Activated naive CD4-positive, alpha-beta T cell treated with anti-CD3 and anti-CD28 coated beads for 36 hours (primary cell): Measurements from ENCODE around the gene GRIP2. TPM values are rescaled to one million over a fixed set of nuclear protein-coding genes. Genes with fewer than 3 reads are reported as not detected.
A peak's percentile ranks its signal among the peaks of the same experiment; 100 is the strongest.

ENCODE experiments used
- CTCF ChIA-PET: fragments of 350-600 bp; sonication (Branson Sonifier 250); formaldehyde crosslinking; loops from one replicate; lab custom pipeline; 2021; ENCODE audit warnings: antibody characterized with exemption; lab: Charles Lee
- DNase-seq: peaks from one replicate; pipeline ENCODE4 v3.0.0-alpha.2; 2020
- H3K27ac Mint-ChIP-seq: one replicate; pipeline ENCODE4 v1.8.0; 2021; ENCODE audit warnings: mild to moderate bottlenecking, mixed read lengths
- H3K27me3 Mint-ChIP-seq: one replicate; pipeline ENCODE4 v1.8.0; 2021; ENCODE audit warnings: low read depth, mixed read lengths
- H3K36me3 Mint-ChIP-seq: one replicate; pipeline ENCODE4 v1.8.0; 2021; ENCODE audit warnings: low read depth, mixed read lengths
- H3K4me1 Mint-ChIP-seq: one replicate; pipeline ENCODE4 v1.8.0; 2021; ENCODE audit warnings: low read depth, mixed read lengths
- H3K4me3 Mint-ChIP-seq: one replicate; pipeline ENCODE4 v1.8.0; 2021; ENCODE audit warnings: mild to moderate bottlenecking, moderate library complexity, mixed read lengths
- H3K9me3 Mint-ChIP-seq: one replicate; pipeline ENCODE4 v1.8.0; 2021; ENCODE audit warnings: mixed read lengths
- intact Hi-C: fragments of 100-400 bp; cut with micrococcal nuclease; formaldehyde crosslinking; loops from one replicate; pipeline ENCODE4 v1.15.1; 2023
- total RNA-seq, 2 experiments: library from RNA; stranded (reverse); gene quantifications; one replicate each; pipeline ENCODE4 v1.2.3, GENCODE V29; 2021

The GRIP2 gene
- total RNA-seq, 2 experiments from 2014 or later = not detected

DNA sequence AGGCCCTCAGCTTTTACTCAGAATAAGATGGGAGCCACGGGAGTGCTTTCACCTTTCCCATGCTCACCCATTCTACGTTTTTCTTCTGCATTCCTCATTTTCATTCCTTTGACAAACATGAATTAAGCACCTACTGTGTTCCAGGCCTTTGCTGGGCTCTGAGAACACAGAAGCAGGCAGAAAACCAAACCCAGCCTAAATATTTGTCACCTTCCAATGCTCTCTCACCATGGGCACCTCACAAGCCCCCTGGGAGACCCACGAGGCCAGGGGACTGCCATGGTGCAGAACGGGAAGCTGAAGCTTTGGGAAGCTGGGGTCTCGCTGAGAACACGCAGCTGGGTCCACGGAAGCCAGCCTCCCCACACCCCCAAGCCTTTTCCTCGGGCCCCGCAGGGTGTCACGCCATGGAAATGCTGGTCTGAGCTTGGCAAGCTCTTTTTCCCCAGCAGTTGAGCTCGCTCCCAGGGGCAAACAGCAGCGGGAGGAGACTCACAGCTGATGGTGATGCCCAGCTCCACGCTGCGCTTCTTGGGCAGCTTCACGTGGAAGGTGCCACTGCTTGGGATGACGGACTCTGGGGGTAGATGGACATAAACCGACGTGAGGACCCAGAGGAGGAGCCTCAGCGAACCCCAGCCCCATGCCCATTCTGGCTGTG is 27.7 kb downstream of the GRIP2 start:
- CTCF ChIA-PET = interaction anchor here (0.6 to 1.2 kb wide), 2 partner anchors 117 to 269 kb away, joined by 3 read pairs; no protein-coding TSS in a partner anchor
- no peaks in the 10 kb centered on the region for H3K36me3 Mint-ChIP-seq
- intact Hi-C loops = no loop called here
- H3K4me3 Mint-ChIP-seq = no peak overlapping the region
- no peak for DNase-seq
- peaks cover 5% of the 10 kb centered on the region for H3K4me1 Mint-ChIP-seq
- no peaks in the 10 kb centered on the region for H3K9me3 Mint-ChIP-seq
- H3K27ac Mint-ChIP-seq = no peak overlapping the region
- no peaks in the 10 kb centered on the region for H3K27me3 Mint-ChIP-seq

DNA sequence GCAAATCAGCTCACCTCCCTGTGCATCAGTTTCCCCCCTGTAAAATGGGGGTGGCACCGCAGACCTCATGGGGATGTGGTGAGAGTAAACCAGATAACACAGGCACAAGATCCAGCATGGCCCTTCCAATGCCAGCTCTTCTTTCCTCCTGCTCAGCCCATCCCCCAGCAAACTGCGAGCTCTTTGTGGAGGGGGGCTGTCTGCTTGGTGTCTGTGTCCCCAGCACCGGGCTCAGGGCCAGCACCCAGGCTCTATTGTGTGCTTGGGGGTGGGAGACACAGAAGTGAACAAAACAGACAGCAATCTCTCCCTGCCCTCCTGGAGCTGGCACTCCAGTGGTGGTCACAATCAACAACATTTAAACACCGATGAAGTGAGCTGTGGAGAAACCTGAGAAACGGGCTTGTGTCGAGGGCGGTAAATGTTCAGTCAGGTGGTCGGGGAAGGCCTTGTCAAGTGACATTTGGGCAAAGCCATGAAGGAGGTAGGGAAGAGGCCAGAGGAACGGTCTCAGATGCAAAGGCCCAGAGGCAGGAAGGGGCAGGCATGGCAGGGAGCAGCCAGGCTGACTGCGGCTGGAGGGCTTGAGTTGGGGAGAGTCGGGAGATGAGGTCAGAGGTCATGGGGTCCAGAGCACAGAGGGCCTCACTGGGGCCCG is 28.4 kb downstream of the GRIP2 start:
- intact Hi-C loops = no loop called here
- Mint-ChIP-seq H3K4me1 (peaks cover 5% of the 10 kb centered on the region), H3K36me3 (no peaks in the 10 kb centered on the region), H3K9me3 (no peaks in the 10 kb centered on the region), H3K27me3 (no peaks in the 10 kb centered on the region), H3K27ac (no peak overlapping the region), H3K4me3 (no peak overlapping the region)
- CTCF ChIA-PET = interaction anchor here (0.6 to 1.2 kb wide), 2 partner anchors 117 to 268 kb away, joined by 3 read pairs; no protein-coding TSS in a partner anchor
- no peak for DNase-seq

DNA sequence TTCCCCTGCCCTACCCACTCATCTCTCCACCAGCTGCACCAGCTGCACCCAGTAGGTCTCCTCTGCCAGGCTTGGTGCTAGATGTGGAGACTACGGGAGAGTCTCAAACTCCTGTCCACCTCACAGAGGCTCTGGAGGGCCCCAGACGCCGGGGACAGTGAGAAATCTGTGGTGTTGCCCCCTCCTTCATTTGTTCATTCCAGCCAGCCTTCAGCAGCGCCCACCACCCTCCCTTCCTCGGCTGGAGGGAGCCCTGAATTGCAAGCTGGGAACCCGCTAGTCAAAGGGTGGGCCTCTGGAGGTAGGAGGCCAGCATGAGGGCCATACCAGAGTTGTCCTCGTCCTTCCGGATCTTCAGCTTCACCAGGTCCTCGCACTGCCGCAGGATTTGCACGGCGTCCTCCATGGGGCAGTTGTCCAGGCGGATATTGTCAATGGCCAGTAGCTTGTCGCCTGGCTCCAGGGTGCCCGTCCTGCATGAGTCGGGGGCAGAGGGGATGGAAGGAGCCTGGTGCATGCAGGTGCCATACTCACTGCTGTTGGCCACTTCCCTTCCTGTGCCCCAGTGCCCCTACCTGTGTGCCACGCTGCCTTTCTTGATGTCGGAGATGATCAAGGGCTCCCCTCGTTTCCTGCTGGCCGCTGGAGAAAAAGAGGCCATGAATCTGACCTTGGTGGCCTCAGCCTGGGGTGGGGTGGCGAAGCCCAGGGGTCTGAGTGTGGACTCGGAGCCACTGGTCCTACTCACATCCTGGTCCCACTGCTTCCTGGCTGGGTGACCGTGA is 29.1 kb downstream of the GRIP2 start:
- H3K4me1 Mint-ChIP-seq = peaks cover 5% of the 10 kb centered on the region
- intact Hi-C loops = no loop called here
- CTCF ChIA-PET = interaction anchor here (0.9 to 3.5 kb wide), 3 partner anchors 26 to 116 kb away, joined by 3 to 14 read pairs (median 3); no protein-coding TSS in a partner anchor
- no peak overlapping the region for H3K4me3 Mint-ChIP-seq
- no peak for DNase-seq
- no peaks in the 10 kb centered on the region for H3K9me3 Mint-ChIP-seq
- no peaks in the 10 kb centered on the region for H3K27me3 Mint-ChIP-seq
- H3K36me3 Mint-ChIP-seq = no peaks in the 10 kb centered on the region
- no peak overlapping the region for H3K27ac Mint-ChIP-seq

DNA sequence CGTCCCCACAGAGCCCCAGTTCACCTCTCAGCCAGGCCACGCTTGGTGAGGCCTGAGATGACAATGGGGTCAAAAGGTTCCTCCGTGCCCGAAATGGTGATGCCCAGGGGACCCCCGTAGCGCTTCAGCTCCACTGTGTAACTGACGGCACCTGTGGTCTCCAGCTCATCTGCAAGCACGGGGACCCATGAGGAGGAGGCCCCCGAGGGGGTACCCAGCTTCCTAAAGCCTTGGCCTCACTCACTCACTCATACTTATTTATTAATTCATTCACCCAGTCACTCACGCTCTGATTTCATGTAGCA is 30.4 kb downstream of the GRIP2 start:
- H3K4me1 Mint-ChIP-seq = peaks cover 5% of the 10 kb centered on the region
- intact Hi-C loops = loop anchor here (1.0 to 2.0 kb wide), 3 partner anchors 39 to 412 kb away; no protein-coding TSS in a partner anchor
- H3K27me3 Mint-ChIP-seq = no peaks in the 10 kb centered on the region
- no peaks in the 10 kb centered on the region for H3K36me3 Mint-ChIP-seq
- H3K9me3 Mint-ChIP-seq = no peaks in the 10 kb centered on the region
- H3K4me3 Mint-ChIP-seq = no peak overlapping the region
- CTCF ChIA-PET = interaction anchor here (0.7 to 3.5 kb wide), 9 partner anchors 8 to 607 kb away, joined by 3 to 14 read pairs (median 3); partner anchors contain the start of gene CCDC174
- no peak overlapping the region for H3K27ac Mint-ChIP-seq
- DNase-seq = no peak

DNA sequence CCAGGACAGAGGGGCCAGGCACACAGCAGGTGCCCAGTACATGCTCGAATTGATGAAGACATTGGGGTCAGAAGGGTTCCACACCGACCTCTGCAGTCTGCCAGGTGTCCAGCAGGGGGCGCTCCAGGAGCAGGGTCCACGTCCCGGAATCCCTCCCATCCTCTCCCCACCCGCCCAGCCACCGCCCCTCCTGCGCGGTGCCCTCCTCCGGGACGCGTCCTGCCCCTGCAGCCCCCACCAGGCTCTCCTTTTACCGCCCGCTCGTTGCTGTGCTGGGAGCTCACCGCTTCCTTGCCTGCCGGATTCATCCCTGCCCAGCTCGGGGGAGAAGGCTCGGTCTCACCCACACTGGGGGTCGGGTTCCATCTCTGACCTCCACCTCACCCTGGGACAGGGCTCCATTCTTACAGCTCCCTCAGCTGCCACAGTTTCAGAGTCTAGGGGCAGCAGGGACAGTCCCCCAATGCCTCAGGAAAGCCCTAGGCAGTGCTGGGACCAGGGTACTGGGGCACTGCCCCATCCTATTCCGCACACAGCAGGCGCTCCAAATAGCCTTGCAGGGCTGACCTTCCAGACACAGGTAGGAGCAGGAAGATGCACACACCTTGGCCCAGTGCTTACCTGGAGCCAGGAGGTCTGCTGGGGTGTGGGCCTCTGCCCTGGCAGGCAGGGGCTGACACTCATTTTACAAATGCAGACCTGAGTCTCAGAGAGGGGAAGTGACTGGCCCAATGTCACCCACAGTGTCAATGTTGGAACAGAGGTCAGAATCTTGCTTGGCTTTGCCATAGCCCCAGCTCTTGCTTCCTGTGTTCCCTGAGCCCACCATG is 31.0 kb downstream of the GRIP2 start:
- CTCF ChIA-PET = interaction anchor here (0.6 to 3.5 kb wide), 18 partner anchors 8 to 606 kb away, joined by 3 to 14 read pairs (median 3); partner anchors contain the start of genes CCDC174 and GRIP2
- no peaks in the 10 kb centered on the region for H3K36me3 Mint-ChIP-seq
- intact Hi-C loops = loop anchor here (1.0 to 2.0 kb wide), 3 partner anchors 39 to 412 kb away; no protein-coding TSS in a partner anchor
- DNase-seq = peak; percentile 82
- H3K27ac Mint-ChIP-seq = no peak overlapping the region
- no peaks in the 10 kb centered on the region for H3K27me3 Mint-ChIP-seq
- H3K4me3 Mint-ChIP-seq = no peak overlapping the region
- peaks cover 5% of the 10 kb centered on the region for H3K4me1 Mint-ChIP-seq
- no peaks in the 10 kb centered on the region for H3K9me3 Mint-ChIP-seq

DNA sequence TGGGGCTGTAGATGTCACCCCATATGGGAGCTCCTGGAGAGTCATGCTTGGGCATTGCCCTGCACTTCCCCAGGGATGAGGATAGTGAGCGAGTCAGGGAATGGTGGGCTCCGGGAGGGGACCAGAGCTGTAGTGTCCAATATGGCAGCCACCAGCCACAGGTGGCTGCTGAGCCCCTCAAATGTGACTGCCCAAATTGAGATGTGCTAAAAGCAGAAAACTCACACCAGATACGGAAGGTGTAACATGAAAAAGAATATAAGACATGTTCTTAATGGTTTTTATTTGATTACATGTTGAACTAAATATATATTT is 31.7 kb downstream of the GRIP2 start:
- no peak for DNase-seq
- intact Hi-C loops = loop anchor here (2.0 kb wide), 1 partner anchor 272 kb away; no protein-coding TSS in a partner anchor
- Mint-ChIP-seq H3K4me1 (peaks cover 5% of the 10 kb centered on the region), H3K9me3 (no peaks in the 10 kb centered on the region), H3K27me3 (no peaks in the 10 kb centered on the region), H3K36me3 (no peaks in the 10 kb centered on the region), H3K4me3 (no peak overlapping the region), H3K27ac (no peak overlapping the region)
- CTCF ChIA-PET = interaction anchor here (0.6 to 3.5 kb wide), 12 partner anchors 8 to 412 kb away, joined by 3 to 14 read pairs (median 4); partner anchors contain the start of genes CCDC174 and GRIP2

DNA sequence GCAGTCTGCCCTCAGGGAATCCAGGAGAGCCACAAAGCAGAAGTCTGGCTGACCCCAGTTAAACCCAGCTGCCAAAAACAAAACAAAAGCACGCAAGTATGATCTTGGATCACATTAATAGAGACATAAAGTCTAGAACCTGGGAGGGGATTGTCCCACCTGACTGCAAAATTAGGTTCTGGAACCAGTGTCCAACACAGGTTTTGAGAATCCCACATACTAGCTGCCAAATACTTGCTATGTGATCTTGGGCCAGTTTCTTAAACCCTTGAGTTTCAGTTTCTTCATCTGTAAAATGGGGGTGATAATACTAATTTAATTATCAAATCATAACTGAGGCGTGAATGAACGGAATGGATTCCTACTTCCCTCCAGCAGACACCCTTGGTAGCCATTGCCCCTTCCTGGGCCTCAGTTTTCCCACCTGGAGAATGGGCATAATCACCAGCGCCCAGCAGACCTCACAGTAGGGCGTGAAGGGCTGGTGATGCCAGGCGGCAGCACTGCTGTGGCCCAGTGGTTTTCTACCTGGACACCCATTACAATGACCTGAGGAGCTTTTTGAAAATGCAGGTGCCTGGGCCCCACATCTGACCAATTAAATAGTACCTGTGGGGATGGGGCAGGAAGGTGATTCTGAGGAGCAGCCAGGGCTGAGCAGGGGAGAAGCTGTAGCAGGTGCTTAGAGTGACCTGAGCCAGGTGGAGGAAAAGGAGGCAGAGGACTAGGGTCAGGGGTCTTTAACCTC is 32.2 kb downstream of the GRIP2 start:
- intact Hi-C loops = loop anchor here (2.0 kb wide), 1 partner anchor 273 kb away; no protein-coding TSS in a partner anchor
- Mint-ChIP-seq H3K4me1 (peaks cover 5% of the 10 kb centered on the region), H3K9me3 (peaks cover 5% of the 10 kb centered on the region), H3K27me3 (no peaks in the 10 kb centered on the region), H3K27ac (no peak overlapping the region), H3K36me3 (no peaks in the 10 kb centered on the region), H3K4me3 (no peak overlapping the region)
- no peak for DNase-seq
- CTCF ChIA-PET = interaction anchor here (0.6 to 3.5 kb wide), 11 partner anchors 8 to 413 kb away, joined by 3 to 14 read pairs (median 4); partner anchors contain the start of genes CCDC174 and GRIP2

DNA sequence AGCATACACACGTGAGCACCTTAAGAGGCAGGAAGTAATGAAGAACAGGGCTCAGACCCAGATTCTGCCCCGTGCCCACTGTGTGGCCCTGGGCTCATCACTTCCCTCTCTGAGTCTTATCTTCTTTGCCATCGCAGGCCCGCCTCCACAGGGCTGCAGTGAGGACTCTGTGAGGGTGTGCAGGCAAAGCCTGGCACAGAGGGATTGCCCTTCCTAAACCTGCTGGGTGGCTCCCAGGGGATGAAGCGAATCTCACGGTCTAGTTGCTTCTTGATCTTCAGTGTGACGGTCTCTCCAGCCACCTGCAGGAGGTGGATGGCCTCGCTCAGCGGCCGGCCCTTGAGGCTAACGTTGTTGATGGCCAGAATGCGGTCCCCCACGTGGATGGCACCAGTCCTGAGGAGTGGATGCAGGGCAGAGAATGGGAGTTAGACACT is 32.8 kb downstream of the GRIP2 start:
- DNase-seq = no peak
- peaks cover 9% of the 10 kb centered on the region for H3K9me3 Mint-ChIP-seq
- no peaks in the 10 kb centered on the region for H3K27me3 Mint-ChIP-seq
- no peaks in the 10 kb centered on the region for H3K36me3 Mint-ChIP-seq
- CTCF ChIA-PET = interaction anchor here (0.7 to 3.5 kb wide), 3 partner anchors 11 to 41 kb away, joined by 3 to 14 read pairs (median 9); partner anchors contain the start of gene GRIP2
- H3K27ac Mint-ChIP-seq = no peak overlapping the region
- H3K4me1 Mint-ChIP-seq = peaks cover 5% of the 10 kb centered on the region
- no peak overlapping the region for H3K4me3 Mint-ChIP-seq
- intact Hi-C loops = no loop called here

DNA sequence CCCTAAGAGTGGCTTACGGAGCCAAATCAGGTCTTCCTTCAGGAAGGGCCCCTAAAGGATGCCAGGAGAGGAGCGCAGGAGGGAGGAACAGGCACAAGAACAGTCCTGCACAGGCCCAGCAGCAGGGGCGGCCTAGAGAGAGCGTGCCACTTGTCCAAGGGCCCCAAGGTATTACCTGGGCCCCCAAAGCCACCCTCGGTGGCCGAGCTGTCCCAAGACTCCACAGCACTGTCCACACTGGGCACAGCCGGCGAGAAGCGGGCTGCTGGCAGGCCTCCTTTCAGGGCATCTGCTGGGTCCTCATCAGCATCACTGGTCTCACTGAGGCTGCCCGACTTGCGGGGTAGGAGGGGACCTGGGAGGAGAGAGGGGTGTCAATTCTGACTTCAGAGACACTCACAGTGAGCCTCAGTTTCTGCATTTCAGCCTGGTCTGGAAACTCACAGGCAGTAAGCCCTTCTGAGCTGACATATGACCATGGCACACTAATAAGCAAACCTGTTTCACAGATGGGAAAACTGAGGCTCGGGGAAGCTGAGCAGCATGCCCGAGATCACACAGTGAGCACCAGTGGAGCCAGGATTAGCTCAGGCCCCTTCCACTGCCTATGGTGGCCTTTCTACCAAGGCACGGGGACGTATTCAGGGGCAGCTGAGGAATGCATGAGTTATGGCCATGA is 33.4 kb downstream of the GRIP2 start:
- intact Hi-C loops = no loop called here
- H3K4me3 Mint-ChIP-seq = no peak overlapping the region
- H3K27me3 Mint-ChIP-seq = no peaks in the 10 kb centered on the region
- no peaks in the 10 kb centered on the region for H3K36me3 Mint-ChIP-seq
- no peak overlapping the region for H3K27ac Mint-ChIP-seq
- H3K4me1 Mint-ChIP-seq = peaks cover 5% of the 10 kb centered on the region
- DNase-seq = no peak
- CTCF ChIA-PET = interaction anchor here (0.7 to 3.4 kb wide), 2 partner anchors 12 to 32 kb away, joined by 3 to 9 read pairs; partner anchors contain the start of gene GRIP2
- peaks cover 10% of the 10 kb centered on the region for H3K9me3 Mint-ChIP-seq

DNA sequence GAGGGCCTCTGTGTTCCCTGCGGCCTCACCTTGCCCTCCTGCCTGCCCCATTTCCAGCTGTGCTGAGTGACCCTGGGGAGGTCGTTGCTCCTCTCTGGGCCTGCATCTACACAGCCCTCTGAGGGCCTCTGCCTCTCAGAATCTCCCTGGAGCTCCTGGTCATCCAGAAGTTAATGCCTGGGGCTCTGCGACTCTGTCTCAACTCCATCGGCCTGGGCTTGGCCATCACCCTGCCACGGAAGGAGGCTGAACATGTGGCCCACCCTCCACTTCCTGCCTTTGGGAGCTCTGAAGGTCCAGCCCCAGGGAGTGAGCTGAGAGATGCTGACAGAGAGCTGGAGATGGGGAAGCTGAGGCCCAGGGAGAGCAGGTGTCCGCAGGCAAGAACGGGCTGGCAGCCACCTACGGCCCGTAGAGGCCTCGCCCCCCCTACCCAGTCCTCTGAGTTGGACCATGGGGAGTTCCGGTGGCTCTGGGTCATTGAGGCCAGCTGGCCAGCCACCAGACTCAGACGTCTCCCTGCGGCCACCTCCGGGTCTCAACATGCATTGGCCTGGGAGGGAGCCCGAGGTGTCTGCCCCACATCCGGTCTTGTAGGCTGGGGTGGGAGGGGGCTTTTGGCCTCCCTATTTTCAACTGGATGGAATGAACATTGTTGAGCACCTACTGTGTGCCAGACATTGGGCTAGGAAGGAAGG is 34.2 kb downstream of the GRIP2 start:
- Mint-ChIP-seq H3K4me1 (peaks cover 5% of the 10 kb centered on the region), H3K27me3 (no peaks in the 10 kb centered on the region), H3K4me3 (no peak overlapping the region), H3K36me3 (no peaks in the 10 kb centered on the region), H3K9me3 (peaks cover 12% of the 10 kb centered on the region), H3K27ac (no peak overlapping the region)
- intact Hi-C loops = no loop called here
- DNase-seq = no peak
- CTCF ChIA-PET = interaction anchor here (3.4 kb wide), 1 partner anchor 33 kb away, joined by 9 read pairs; the partner anchor contains the start of gene GRIP2
